Breast epithelium (tissue), 4 donors: ENCODE measurements around the gene CD300A. TPM values are rescaled to one million over a fixed set of nuclear protein-coding genes. Genes with fewer than 3 reads are reported as not detected.
A peak's percentile ranks its signal among the peaks of the same experiment; 100 is the strongest.
"Not testable (repeated sequence)": the region's sequence is repeated elsewhere in the genome, so short reads cannot be mapped to it uniquely, and the experiment has no call there.

Experiments used
- DNase-seq, 2 donors: peaks; one replicate each; pipeline ENCODE4 v3.0.0-alpha.2; 2019; ENCODE audit warnings: low spot score in 2 of 2
- H3K27ac ChIP-seq, 2 donors: fragments of 200-600 bp; sonication (generic) in 1 of 2; one replicate each; pipeline ENCODE4 v1.5.1; 2016 to 2019; ENCODE audit warnings: mild to moderate bottlenecking in 1 of 2
- H3K27me3 ChIP-seq, 2 donors: fragments of 200-600 bp; sonication (generic) in 1 of 2; one replicate each; pipeline versions ENCODE4 v1.5.1 to v1.6.0; 2017 to 2019; ENCODE audit warnings: control low read depth in 1 of 2, mild to moderate bottlenecking in 1 of 2
- H3K36me3 ChIP-seq: fragments of 200-600 bp; one replicate; pipeline ENCODE4 v1.5.1; 2019
- H3K4me1 ChIP-seq, 2 donors: fragments of 200-600 bp; sonication (generic); one replicate each; pipeline ENCODE4 v1.5.1; 2016 to 2019; ENCODE audit warnings: control low read depth in 1 of 2
- H3K4me3 ChIP-seq, 3 donors: fragments of 200-600 bp; sonication (generic); 1 replicate in 2 of 3; 2 replicates in 1 of 3; pipeline ENCODE4 v1.5.1; 2016 to 2019; ENCODE audit warnings: mild to moderate bottlenecking in 3 of 3, moderate library complexity in 2 of 3
- H3K9me3 ChIP-seq, 2 donors: fragments of 200-600 bp; sonication (generic) in 1 of 2; one replicate each; pipeline ENCODE4 v1.5.1; 2016 to 2019; ENCODE audit warnings: control low read depth in 1 of 2
- CTCF ChIP-seq, 3 donors: fragments of 450-650 bp; IDR thresholded peaks; one replicate each; pipeline ENCODE4 v1.5.1; 2016 to 2017; ENCODE audit warnings: antibody characterized with exemption in 3 of 3, mild to moderate bottlenecking in 3 of 3, moderate library complexity in 3 of 3
- POLR2A ChIP-seq: fragments of 450-650 bp; IDR thresholded peaks from one replicate; pipeline ENCODE4 v1.6.1; 2016; ENCODE audit warnings: antibody characterized with exemption, mild to moderate bottlenecking, moderate library complexity
- POLR2AphosphoS5 ChIP-seq, 3 donors: sonication (generic); formaldehyde crosslinking; IDR thresholded peaks; one replicate each; pipeline ENCODE4 v1.6.1; 2017; ENCODE audit warnings: antibody characterized with exemption in 3 of 3
- intact Hi-C: fragments of 100-400 bp; cut with DNase I; formaldehyde crosslinking; loops from one replicate; pipeline ENCODE4 v1.15.1; 2023; ENCODE audit warnings: low total_unique reads
- total RNA-seq, 3 donors: library from RNA; depleted of rRNA; stranded (reverse); fragments of >200 nt; gene quantifications; one replicate each; pipeline ENCODE4 v1.1.0, GENCODE V29; 2016

Gene CD300A
- total RNA-seq, 3 donors from 2014 or later: 6.2 to 15.7 (median 10.2) TPM

- Histone ChIP-seq H3K36me3 (no peaks in the 10 kb centered on the region), H3K27ac (no peak overlapping the region), H3K4me1 (no peaks in the 10 kb centered on the region), H3K27me3 (no peaks in the 10 kb centered on the region), H3K4me3 (no peak overlapping the region), H3K9me3 (no peaks in the 10 kb centered on the region)
- peak; percentile 5 to 6 for DNase-seq
- no peak for TF ChIP-seq CTCF (IDR thresholded peaks at IDR 0.05)
- no peak for TF ChIP-seq POLR2A
- TF ChIP-seq POLR2AphosphoS5 (IDR thresholded peaks at IDR 0.05): no peak
- intact Hi-C loops: no loop called here
Measured at GRCh38 chr17:74502861-74503260, 36.4 kb downstream of the CD300A start.

- intact Hi-C loops, H3K4me3 ChIP-seq, H3K36me3 ChIP-seq, H3K4me1 ChIP-seq, H3K27ac ChIP-seq, H3K27me3 ChIP-seq, H3K9me3 ChIP-seq: not testable (repeated sequence)
- peak in 1 of 2 donors; percentile 13 for DNase-seq
Measured at GRCh38 chr17:74503949-74504348, 37.5 kb downstream of the CD300A start.

GRCh38 chr17:74508156-74508555 lies 41.7 kb downstream of the CD300A start:
- Histone ChIP-seq H3K9me3 (no peaks in the 10 kb centered on the region), H3K4me1 (no peaks in the 10 kb centered on the region), H3K27ac (no peak overlapping the region), H3K27me3 (peaks cover 0 to 3% of the 10 kb centered on the region in 2 donors), H3K36me3 (no peaks in the 10 kb centered on the region), H3K4me3 (no peak overlapping the region)
- DNase-seq: no peak
- intact Hi-C loops: no loop called here
- TF ChIP-seq POLR2A (no peak), CTCF (IDR thresholded peaks at IDR 0.05) (no peak), POLR2AphosphoS5 (IDR thresholded peaks at IDR 0.05) (no peak)

GRCh38 chr17:74512036-74512435 lies 45.6 kb downstream of the CD300A start:
- no peaks in the 10 kb centered on the region for H3K9me3 ChIP-seq
- no peaks in the 10 kb centered on the region for H3K36me3 ChIP-seq
- TF ChIP-seq CTCF (IDR thresholded peaks at IDR 0.05) (no peak), POLR2AphosphoS5 (IDR thresholded peaks at IDR 0.05) (no peak), POLR2A (no peak)
- H3K27me3 ChIP-seq: peaks cover 0 to 7% of the 10 kb centered on the region in 2 donors
- intact Hi-C loops: no loop called here
- no peak for DNase-seq
- H3K27ac ChIP-seq: no peak overlapping the region
- no peak overlapping the region for H3K4me3 ChIP-seq
- H3K4me1 ChIP-seq: no peaks in the 10 kb centered on the region

- intact Hi-C loops: no loop called here
- peaks cover 0 to 7% of the 10 kb centered on the region in 2 donors for H3K27me3 ChIP-seq
- no peaks in the 10 kb centered on the region for H3K36me3 ChIP-seq
- H3K9me3 ChIP-seq: no peaks in the 10 kb centered on the region
- no peak for TF ChIP-seq POLR2AphosphoS5 (IDR thresholded peaks at IDR 0.05)
- no peak for TF ChIP-seq CTCF (IDR thresholded peaks at IDR 0.05)
- TF ChIP-seq POLR2A: no peak
- H3K4me1 ChIP-seq: no peaks in the 10 kb centered on the region
- H3K4me3 ChIP-seq: no peak overlapping the region
- peak in 1 of 2 donors; percentile 37 for DNase-seq
- no peak overlapping the region for H3K27ac ChIP-seq
Measured at GRCh38 chr17:74512624-74513091, 46.2 kb downstream of the CD300A start.
